Cardiac fibroblast (primary cell): ENCODE data around the gene FAM20C.
"Not testable (repeated sequence)": the region's sequence is repeated elsewhere in the genome, so short reads cannot be mapped to it uniquely, and the experiment has no call there.

Experiments used
- DNase-seq, 2 donors: peaks; one replicate each; pipeline versions ENCODE4 v3.0.0 to v3.0.0-alpha.2; 2010; ENCODE audit warnings: low read depth in 2 of 2
- H3K4me3 ChIP-seq, 2 donors: replicated peaks in 1 of 2; 1 replicate in 1 of 2; 2 replicates in 1 of 2; pipeline ENCODE4 v1.5.1; 2011; ENCODE audit warnings: low read depth in 2 of 2, low read length in 2 of 2, mild to moderate bottlenecking in 2 of 2, moderate library complexity in 1 of 2
- TF ChIP-seq, protein P1 (sequence below): IDR thresholded peaks from one replicate; pipeline ENCODE4 v1.5.1; 2011; ENCODE audit warnings: low read depth, mild to moderate bottlenecking, low read length, inconsistent platforms

Gene FAM20C

DNA sequence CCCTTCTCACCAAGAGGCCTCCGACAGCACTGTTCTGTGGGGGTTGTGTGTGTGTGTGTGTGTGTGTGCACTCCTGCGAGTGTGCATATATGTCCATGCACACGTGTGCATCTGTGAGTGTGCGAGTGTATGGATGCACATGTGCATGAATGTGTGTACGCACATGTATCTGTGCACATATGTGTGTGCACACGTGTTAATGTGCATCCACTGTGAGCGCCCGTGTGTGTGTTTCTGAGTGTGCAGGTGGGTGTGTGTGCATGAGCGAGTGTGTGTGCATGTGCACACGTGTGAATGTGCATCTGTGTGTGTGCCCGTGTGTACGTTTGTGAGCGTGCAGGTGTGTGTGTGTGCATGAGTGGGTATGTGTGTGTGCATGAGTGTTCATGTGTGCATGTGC is 49.1 kb downstream of the FAM20C start:
- TF ChIP-seq, protein P1, sequence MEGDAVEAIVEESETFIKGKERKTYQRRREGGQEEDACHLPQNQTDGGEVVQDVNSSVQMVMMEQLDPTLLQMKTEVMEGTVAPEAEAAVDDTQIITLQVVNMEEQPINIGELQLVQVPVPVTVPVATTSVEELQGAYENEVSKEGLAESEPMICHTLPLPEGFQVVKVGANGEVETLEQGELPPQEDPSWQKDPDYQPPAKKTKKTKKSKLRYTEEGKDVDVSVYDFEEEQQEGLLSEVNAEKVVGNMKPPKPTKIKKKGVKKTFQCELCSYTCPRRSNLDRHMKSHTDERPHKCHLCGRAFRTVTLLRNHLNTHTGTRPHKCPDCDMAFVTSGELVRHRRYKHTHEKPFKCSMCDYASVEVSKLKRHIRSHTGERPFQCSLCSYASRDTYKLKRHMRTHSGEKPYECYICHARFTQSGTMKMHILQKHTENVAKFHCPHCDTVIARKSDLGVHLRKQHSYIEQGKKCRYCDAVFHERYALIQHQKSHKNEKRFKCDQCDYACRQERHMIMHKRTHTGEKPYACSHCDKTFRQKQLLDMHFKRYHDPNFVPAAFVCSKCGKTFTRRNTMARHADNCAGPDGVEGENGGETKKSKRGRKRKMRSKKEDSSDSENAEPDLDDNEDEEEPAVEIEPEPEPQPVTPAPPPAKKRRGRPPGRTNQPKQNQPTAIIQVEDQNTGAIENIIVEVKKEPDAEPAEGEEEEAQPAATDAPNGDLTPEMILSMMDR: no peak

DNA sequence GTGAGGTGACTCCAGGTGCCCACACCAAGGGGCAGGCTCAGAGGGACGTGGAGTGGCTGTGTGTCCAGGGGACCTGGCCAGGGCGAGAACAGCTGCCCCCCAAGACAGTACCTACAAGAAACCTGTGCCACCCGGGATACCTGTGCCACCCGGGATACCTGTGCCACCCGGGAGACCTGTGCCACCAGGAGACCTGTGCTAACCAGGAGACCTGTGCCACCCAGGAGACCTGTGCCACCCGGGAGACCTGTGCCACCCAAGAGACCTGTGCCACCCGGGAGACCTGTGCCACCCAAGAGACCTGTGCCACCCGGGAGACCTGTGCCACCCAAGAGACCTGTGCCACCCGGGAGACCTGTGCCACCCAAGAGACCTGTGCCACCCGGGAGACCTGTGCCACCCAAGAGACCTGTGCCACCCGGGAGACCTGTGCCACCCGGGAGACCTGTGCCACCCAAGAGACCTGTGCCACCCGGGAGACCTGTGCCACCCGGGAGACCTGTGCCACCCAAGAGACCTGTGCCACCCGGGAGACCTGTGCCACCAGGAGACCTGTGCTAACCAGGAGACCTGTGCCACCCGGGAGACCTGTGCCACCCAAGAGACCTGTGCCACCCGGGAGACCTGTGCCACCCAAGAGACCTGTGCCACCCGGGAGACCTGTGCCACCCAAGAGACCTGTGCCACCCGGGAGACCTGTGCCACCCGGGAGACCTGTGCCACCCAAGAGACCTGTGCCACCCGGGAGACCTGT is 50.6 kb downstream of the FAM20C start:
- not testable (repeated sequence) for H3K4me3 ChIP-seq

More for the DNA sequence above, 49.1 kb downstream of the FAM20C start:
- no peak for DNase-seq
- H3K4me3 ChIP-seq: no peak overlapping the region

DNA sequence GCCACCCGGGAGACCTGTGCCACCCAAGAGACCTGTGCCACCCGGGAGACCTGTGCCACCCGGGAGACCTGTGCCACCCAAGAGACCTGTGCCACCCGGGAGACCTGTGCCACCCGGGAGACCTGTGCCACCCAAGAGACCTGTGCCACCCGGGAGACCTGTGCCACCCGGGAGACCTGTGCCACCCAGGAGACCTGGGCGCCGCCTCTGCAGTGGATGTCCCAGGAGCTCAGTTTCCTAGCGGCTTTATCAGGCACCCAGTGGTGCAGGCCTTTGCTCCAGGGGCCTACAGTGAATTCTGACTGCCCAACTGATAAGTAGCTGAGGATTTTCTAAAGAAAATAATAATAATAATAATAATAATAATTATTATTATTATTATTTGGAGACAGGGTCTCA is 51.2 kb downstream of the FAM20C start:
- DNase-seq, H3K4me3 ChIP-seq: not testable (repeated sequence)

More for the DNA sequence above, 50.6 kb downstream of the FAM20C start:
- DNase-seq: not testable (repeated sequence)

DNA sequence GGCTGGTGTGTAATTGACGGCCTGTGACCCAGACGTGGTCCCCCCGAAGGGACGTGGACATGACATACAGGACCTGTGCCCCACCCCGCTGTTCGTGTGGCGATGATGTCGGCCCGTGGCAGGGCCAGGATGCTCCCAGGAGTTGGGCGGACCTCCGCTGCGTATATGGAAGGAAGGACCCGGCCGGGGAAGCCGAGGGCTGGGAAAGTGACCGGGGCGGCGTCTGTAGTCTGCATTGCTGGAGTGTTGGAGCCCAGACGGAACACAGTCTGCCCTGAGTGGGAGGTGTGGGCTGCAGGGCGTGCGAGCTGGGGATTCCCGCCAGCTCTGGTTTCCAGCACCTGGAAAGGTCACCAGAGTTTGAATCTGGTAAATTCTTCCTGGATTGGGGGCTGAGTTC is 52.6 kb downstream of the FAM20C start:
- no peak overlapping the region for H3K4me3 ChIP-seq
- TF ChIP-seq, protein P1: no peak
- DNase-seq: no peak

DNA sequence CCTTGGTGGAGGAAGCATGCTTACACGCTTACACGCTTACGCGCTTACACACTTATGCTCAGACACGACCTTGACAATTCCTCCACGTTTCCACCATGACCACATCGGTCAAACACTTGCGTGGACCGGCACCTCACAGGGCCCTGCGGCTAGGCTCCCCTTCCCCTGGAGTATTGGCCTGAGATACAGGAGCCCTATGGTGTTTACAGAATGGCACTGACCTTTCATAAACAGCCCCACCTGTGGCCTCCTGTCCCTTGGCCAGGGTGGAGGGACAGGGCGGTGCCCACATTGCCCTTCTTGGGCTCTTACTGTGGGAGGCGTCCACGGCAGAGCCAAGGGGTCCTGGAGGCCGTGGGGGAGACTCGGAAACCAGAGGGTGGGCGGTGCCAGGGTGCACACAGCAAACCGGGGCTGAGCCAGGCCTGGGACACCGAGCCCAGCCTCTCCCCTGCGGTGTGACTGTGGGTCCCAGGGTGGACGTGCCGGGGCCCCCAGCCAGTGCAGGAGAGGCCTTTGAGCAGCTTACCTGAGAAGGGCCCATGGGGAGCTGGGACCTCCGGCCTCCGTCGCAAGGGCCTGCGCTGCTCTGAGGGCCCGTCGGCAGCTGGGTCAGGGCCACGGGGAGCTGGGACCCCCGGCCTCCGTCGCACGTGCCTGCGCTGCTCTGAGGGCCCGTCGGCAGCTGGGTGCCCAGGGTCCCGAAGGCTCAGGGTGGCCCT is 53.4 kb downstream of the FAM20C start:
- DNase-seq: no peak
- no peak overlapping the region for H3K4me3 ChIP-seq
- TF ChIP-seq, protein P1: no peak

DNA sequence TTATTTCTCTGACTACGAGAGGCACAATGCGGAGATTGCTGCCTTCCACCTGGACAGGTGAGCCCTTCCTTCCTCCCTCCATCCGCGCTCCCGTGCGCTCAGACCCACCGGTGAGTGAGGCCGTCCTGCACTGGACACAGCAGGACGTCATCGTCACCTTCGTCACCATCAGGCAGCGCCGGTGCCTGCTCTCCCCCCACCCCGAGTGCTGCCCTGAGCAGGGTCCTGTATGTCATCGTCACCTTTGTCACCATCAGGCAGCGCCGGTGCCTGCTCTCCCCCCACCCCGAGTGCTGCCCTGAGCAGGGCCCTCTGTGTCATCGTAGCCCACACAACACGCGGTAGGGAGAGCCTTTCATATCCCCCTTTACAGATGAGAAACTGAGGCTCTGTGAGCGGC is 54.1 kb downstream of the FAM20C start:
- no peak overlapping the region for H3K4me3 ChIP-seq
- TF ChIP-seq, protein P1: no peak
- DNase-seq: no peak

DNA sequence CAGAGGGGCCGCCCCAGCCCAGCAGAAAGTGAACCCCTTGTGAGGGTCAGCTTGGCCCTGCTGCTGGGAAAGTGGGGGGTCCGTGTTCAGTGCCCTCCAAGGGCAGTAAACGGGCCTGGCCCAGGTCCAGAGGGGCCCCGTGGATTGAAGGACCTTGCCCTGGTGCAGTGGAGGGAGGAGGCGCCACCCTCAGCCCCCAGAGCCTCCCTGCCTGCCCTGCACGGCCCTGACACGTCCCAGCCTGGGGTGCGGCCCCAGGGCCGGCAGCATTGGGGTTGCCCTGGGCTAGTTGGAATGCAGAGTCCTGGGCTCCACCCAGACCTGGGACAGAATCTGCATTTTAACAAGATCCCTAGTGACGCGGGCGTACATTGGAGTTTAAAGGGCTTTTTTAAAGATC is 54.8 kb downstream of the FAM20C start:
- TF ChIP-seq, protein P1: no peak
- no peak for DNase-seq
- no peak overlapping the region for H3K4me3 ChIP-seq
